ENCODE measurements around the gene NCAM1. TPM values are rescaled to one million over a fixed set of nuclear protein-coding genes. Genes with fewer than 3 reads are reported as not detected.

Gene NCAM1
- total RNA-seq, 4 donors from 2014 or later: 7.2 to 18.6 (median 14.4) TPM

DNA sequence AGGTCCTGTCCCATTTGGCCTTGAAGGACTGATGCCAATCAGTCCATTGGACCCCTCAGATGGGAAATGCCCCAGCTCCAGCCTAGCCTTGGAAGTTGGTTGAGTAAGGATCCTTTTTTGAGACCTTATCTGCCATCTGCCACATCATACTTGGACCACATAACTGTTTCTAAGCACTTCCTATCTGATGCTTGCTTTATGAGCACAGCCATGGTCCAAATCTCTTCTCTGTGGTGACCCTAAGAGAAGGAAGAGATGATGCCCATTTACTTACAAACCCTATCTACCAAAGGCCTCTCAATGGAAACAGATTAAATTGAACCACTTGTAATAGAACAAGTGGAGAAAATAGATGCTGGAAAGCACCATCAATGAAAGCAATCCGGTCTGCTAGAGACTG, 299.3 kb downstream of the NCAM1 start:
- WGBS, 2 donors (ENCODE audit: low coverage in 1 of 2): 100% methylated on average over 1 of the region's 1 CpG
- in situ Hi-C loops (cut with MboI; ENCODE audit: low pct_ligation_motif_present in 1 of 4, low pct_unique_long_range_greater_than_20kb in 1 of 4, low sequenced_read_pairs in 3 of 4) (no loop called here), intact Hi-C loops (cut with DNase I; ENCODE audit: low total_unique reads) (no loop called here)
- H3K27ac ChIP-seq: no peak overlapping the region
- no peaks in the 10 kb centered on the region for H3K4me1 ChIP-seq
- H3K9me3 ChIP-seq: no peaks in the 10 kb centered on the region
- no peaks in the 10 kb centered on the region for H3K36me3 ChIP-seq
- no peaks in the 10 kb centered on the region for H3K27me3 ChIP-seq
- DNase-seq: no peak
- TF ChIP-seq POLR2A (IDR thresholded peaks at IDR 0.05): no peak
- TF ChIP-seq, protein P1, sequence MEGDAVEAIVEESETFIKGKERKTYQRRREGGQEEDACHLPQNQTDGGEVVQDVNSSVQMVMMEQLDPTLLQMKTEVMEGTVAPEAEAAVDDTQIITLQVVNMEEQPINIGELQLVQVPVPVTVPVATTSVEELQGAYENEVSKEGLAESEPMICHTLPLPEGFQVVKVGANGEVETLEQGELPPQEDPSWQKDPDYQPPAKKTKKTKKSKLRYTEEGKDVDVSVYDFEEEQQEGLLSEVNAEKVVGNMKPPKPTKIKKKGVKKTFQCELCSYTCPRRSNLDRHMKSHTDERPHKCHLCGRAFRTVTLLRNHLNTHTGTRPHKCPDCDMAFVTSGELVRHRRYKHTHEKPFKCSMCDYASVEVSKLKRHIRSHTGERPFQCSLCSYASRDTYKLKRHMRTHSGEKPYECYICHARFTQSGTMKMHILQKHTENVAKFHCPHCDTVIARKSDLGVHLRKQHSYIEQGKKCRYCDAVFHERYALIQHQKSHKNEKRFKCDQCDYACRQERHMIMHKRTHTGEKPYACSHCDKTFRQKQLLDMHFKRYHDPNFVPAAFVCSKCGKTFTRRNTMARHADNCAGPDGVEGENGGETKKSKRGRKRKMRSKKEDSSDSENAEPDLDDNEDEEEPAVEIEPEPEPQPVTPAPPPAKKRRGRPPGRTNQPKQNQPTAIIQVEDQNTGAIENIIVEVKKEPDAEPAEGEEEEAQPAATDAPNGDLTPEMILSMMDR (IDR thresholded peaks at IDR 0.05): no peak
- no peak for TF ChIP-seq EP300 (IDR thresholded peaks at IDR 0.05; ENCODE audit: low read depth)
- TF ChIP-seq POLR2AphosphoS5 (IDR thresholded peaks at IDR 0.05): no peak
- H3K4me3 ChIP-seq: no peak overlapping the region

GRCh38 chr11:113261709-113262475, 300.7 kb downstream of the NCAM1 start:
- Histone ChIP-seq H3K36me3 (no peaks in the 10 kb centered on the region), H3K4me1 (no peaks in the 10 kb centered on the region), H3K4me3 (no peak overlapping the region), H3K27ac (no peak overlapping the region), H3K27me3 (no peaks in the 10 kb centered on the region), H3K9me3 (no peaks in the 10 kb centered on the region)
- TF ChIP-seq EP300 (IDR thresholded peaks at IDR 0.05; ENCODE audit: low read depth) (no peak), POLR2AphosphoS5 (IDR thresholded peaks at IDR 0.05) (no peak), POLR2A (IDR thresholded peaks at IDR 0.05) (no peak)
- TF ChIP-seq, protein P1 (IDR thresholded peaks at IDR 0.05): no peak
- in situ Hi-C loops (cut with MboI; ENCODE audit: low pct_ligation_motif_present in 1 of 4, low pct_unique_long_range_greater_than_20kb in 1 of 4, low sequenced_read_pairs in 3 of 4): no loop called here
- intact Hi-C loops (cut with DNase I; ENCODE audit: low total_unique reads): no loop called here
- WGBS, 2 donors (ENCODE audit: low coverage in 1 of 2): 86 to 89% methylated on average over 2 to 10 of the region's 10 CpGs
- no peak for DNase-seq

- Histone ChIP-seq H3K36me3 (no peaks in the 10 kb centered on the region), H3K27ac (no peak overlapping the region), H3K4me3 (no peak overlapping the region), H3K27me3 (no peaks in the 10 kb centered on the region), H3K4me1 (no peaks in the 10 kb centered on the region), H3K9me3 (no peaks in the 10 kb centered on the region)
- in situ Hi-C loops (cut with MboI; ENCODE audit: low pct_ligation_motif_present in 1 of 4, low pct_unique_long_range_greater_than_20kb in 1 of 4, low sequenced_read_pairs in 3 of 4) (no loop called here), intact Hi-C loops (cut with DNase I; ENCODE audit: low total_unique reads) (no loop called here)
- no peak for TF ChIP-seq POLR2AphosphoS5 (IDR thresholded peaks at IDR 0.05)
- TF ChIP-seq POLR2A (IDR thresholded peaks at IDR 0.05): no peak
- TF ChIP-seq, protein P1 (IDR thresholded peaks at IDR 0.05): no peak
- no peak for TF ChIP-seq EP300 (IDR thresholded peaks at IDR 0.05; ENCODE audit: low read depth)
- 38 to 58% methylated on average over 2 of the region's 2 CpGs for WGBS, 2 donors (ENCODE audit: low coverage in 1 of 2)
- DNase-seq: no peak
Observed at GRCh38 chr11:113262594-113262993, 301.4 kb downstream of the NCAM1 start.

- Histone ChIP-seq H3K4me1 (no peaks in the 10 kb centered on the region), H3K9me3 (no peaks in the 10 kb centered on the region), H3K4me3 (no peak overlapping the region), H3K27ac (no peak overlapping the region), H3K36me3 (no peaks in the 10 kb centered on the region), H3K27me3 (no peaks in the 10 kb centered on the region)
- intact Hi-C loops (cut with DNase I; ENCODE audit: low total_unique reads): no loop called here
- WGBS, 2 donors (ENCODE audit: low coverage in 1 of 2): 68% methylated on average over 9 of the region's 9 CpGs; no CpG with 5 or more reads in 1 of the 2 donors
- DNase-seq: no peak
- in situ Hi-C loops (cut with MboI; ENCODE audit: low pct_ligation_motif_present in 1 of 4, low pct_unique_long_range_greater_than_20kb in 1 of 4, low sequenced_read_pairs in 3 of 4): no loop called here
- TF ChIP-seq POLR2AphosphoS5 (IDR thresholded peaks at IDR 0.05) (no peak), EP300 (IDR thresholded peaks at IDR 0.05; ENCODE audit: low read depth) (no peak), POLR2A (IDR thresholded peaks at IDR 0.05) (no peak)
- TF ChIP-seq, protein P1 (IDR thresholded peaks at IDR 0.05): no peak
Observed at GRCh38 chr11:113263458-113264259, 302.4 kb downstream of the NCAM1 start.

All from transverse colon (tissue), 4 donors.